Astrocyte of the cerebellum (primary cell): ENCODE data around the gene TRIM50.
"Not testable (repeated sequence)": the region's sequence is repeated elsewhere in the genome, so short reads cannot be mapped to it uniquely, and the experiment has no call there.

ENCODE experiments used
- DNase-seq: peaks from one replicate; pipeline ENCODE4 v3.0.0-alpha.2; 2011; ENCODE audit warnings: low read depth
- H3K4me3 ChIP-seq: 2 replicates; pipeline ENCODE4 v1.5.1; 2011; ENCODE audit warnings: mild to moderate bottlenecking, low read depth, low read length, moderate library complexity
- CTCF ChIP-seq: IDR thresholded peaks from 2 replicates; pipeline ENCODE4 v1.5.1; 2012; ENCODE audit warnings: low read length, low read depth, moderate library complexity, mild to moderate bottlenecking; ENCODE audit errors: missing control alignments
- in situ Hi-C: cut with HindIII; loops from 2 replicates; pipeline ENCODE4 v1.10.0; 2017; ENCODE audit warnings: low sequenced_read_pairs

TRIM50 gene

DNA sequence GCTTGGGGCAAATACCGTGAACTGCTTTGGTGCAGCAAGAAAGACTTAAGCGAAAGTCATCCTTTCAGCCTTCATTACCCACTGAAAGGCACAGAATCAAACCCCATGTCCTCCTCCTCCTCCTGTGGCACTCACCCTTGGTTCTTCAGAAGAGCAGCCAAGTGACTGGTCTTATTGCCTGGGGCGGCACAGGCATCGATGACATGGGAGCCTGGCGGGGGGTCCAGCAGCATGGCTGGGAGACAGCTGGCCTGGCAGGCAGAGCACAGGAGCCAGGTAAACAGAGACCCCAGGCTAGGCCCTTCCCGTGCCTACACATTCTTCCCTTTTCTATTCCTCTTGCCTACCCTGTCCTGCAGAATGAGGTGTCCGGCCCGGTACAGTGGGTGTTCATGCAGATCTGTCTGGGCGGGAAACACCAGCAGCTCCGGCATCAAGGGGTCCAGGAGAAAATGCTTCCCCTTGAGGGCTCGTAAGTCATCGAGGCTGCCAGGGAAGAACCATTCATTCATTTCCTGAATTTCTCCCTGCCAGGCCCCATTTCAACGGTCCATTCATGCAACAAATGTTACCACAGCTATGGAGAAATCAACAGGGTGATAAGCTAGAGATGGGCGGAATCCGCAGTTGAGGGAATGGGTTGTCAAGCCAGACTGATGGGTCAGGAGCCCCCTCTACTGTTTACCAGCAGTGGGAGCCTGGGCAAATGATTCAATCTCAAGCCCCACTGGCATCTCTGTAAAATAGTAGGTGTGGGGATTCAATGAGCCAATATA is 23.1 kb downstream of the TRIM50 start:
- H3K4me3 ChIP-seq, DNase-seq, in situ Hi-C loops: not testable (repeated sequence)
- peak; percentile 16 for TF ChIP-seq CTCF

DNA sequence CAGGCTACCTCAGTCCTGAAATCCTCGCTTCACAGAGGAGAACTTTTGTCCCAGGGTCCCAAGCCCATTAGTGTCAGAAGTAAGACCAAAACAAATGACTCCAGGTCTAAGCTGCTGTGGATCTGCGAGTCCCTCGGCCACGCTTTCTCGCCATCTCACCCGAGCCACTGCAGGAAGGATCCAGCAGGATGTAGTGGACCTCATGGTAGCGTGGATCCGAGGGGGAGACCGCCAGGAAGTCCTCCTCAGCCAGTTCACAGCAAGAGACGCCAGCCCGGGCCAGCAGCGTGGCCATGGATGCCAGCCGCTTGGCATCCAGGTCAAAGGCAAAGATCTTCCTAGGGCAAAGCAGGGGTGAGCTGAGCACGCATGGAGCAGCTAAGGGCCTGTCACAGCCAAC is 23.8 kb downstream of the TRIM50 start:
- in situ Hi-C loops, result no loop called here
- no peak overlapping the region for H3K4me3 ChIP-seq

GRCh38 chr7:73303546-73303945 is 24.3 kb downstream of the TRIM50 start:
- in situ Hi-C loops, result no loop called here
- H3K4me3 ChIP-seq, result no peak overlapping the region
- TF ChIP-seq CTCF, result no peak
- no peak for DNase-seq

More for the DNA sequence above, 23.8 kb downstream of the TRIM50 start:
- DNase-seq, result no peak
- TF ChIP-seq CTCF, result no peak

DNA sequence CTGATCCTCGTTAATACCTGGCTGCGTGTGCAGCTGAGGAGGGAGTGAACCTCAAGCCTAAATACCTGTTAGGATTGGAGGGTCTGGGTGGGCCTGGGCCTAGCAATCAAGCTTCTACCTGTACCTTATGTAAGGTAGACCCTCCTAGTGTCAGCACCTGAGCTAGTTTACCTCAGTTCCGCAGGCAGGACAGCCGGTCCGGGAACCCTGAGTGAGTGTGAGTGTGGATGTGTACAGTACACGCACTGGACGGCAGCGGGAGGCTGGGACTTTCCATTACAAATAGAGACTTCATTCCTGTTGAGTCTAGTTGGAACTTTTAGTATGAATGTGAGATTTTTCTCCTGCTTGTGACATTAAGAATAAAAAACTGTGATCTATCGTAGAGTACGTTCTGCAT is 25.0 kb downstream of the TRIM50 start:
- DNase-seq, in situ Hi-C loops, H3K4me3 ChIP-seq: not testable (repeated sequence)

- in situ Hi-C loops, H3K4me3 ChIP-seq, DNase-seq: not testable (repeated sequence)
Observed at GRCh38 chr7:73301108-73301507, 26.8 kb downstream of the TRIM50 start.

- DNase-seq, in situ Hi-C loops, H3K4me3 ChIP-seq: not testable (repeated sequence)
Observed at GRCh38 chr7:73299812-73300211, 28.1 kb downstream of the TRIM50 start.

GRCh38 chr7:73297706-73298105 is 30.2 kb downstream of the TRIM50 start:
- H3K4me3 ChIP-seq, DNase-seq, in situ Hi-C loops: not testable (repeated sequence)

- DNase-seq, in situ Hi-C loops, H3K4me3 ChIP-seq: not testable (repeated sequence)
Observed at GRCh38 chr7:73297235-73297634, 30.6 kb downstream of the TRIM50 start.

DNA sequence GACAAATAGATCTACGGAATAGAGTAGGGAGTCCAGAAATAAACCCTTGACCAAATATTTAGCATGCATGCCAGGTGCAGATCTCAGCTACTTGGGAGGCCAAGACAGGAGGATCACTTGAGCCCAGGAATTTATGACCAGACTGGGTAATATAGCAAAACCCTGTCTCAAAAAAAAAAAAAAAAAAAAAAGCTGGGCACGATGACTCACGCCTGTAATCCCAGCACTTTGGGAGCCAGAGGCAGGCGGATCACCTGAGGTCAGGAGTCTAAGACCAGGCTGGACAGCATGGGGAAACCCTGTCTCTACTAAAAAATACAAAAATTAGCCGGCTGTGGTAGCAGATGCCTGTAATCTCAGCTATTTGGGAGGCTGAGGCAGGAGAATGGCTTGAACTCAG is 50.7 kb downstream of the TRIM50 start:
- in situ Hi-C loops, H3K4me3 ChIP-seq, DNase-seq: not testable (repeated sequence)

DNA sequence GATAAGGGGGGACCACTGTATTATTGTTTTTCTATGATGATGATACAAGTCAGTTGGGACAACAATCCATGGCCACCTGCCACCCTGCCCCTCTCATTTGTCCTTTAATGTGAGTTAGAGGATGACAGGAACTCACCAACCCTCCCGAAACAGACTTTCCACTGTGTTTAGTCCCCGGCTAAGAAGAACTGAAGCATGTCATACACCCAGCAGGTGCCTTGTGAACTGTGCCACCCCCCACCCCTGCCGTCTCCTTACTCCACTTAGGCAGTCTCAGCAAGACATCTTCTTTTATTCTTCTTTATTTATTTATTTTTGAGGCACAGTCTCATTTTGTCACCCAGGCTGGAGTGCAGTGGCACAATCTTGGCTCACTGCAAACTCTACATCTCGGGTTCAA is 60.1 kb downstream of the TRIM50 start:
- in situ Hi-C loops, H3K4me3 ChIP-seq, DNase-seq: not testable (repeated sequence)

DNA sequence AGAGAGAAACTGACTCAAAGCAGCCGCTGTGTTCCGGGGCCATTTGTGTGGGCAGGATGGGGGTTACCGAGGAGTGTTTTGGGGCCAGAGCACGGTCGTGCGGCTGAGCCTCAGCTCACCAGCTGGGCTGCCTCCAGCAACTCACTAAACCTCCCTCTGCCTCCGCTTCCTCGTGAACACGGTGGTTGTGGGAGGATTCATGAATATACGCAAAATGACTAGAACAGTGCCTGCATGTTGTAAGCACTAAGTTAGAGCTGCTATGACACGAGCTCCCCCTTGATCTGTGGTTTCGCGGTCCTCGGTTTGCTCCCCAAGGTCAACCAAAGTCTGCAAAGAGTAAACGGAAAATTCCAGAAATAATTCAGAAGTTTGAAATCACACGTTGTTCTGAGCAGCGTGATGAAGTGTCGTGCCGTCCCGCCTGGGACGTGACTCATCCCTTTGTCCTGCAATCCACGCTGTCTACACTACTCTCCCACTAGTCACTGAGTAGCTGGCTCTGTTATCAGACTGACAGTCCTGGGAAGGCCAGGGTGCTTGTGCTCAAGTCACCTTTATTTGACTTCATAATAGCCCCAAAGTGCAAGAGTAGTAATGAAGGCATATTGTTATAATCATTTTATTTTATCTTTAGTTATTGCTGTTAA is 61.0 kb downstream of the TRIM50 start:
- H3K4me3 ChIP-seq, DNase-seq, in situ Hi-C loops: not testable (repeated sequence)
